ENCODE results near the gene CNN3.

The CNN3 gene

GRCh38 chr1:94936861-94937620, 10.1 kb upstream of the CNN3 start:
- Mint-ChIP-seq H3K4me1 (ENCODE audit: low read depth) (no peaks in the 10 kb centered on the region), H3K27me3 (peaks cover 5% of the 10 kb centered on the region), H3K36me3 (ENCODE audit: low read depth) (no peaks in the 10 kb centered on the region), H3K27ac (no peak overlapping the region), H3K4me3 (no peak overlapping the region), H3K9me3 (no peaks in the 10 kb centered on the region)

DNA sequence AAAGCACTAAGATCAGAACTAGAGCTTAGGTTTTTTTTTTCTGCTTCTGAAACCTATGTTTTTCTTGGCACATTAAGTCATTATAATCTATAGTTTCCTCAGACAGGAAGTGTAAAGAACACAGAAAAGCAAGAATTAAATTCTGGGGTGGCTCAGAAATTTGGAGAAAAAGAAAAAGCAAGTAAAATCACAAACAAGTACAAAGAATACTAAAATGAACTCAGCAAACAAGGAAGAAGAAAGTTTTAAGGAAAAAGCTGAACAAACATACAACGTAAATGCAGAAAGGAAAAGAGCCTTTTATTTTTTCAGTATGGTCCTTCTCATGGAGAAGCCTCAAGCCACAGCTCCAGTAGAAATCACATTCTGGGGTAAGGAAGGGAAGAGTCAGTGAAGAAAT, 8.6 kb upstream of the CNN3 start:
- Mint-ChIP-seq H3K27ac (no peak overlapping the region), H3K4me3 (no peak overlapping the region), H3K4me1 (ENCODE audit: low read depth) (no peaks in the 10 kb centered on the region), H3K27me3 (peaks cover 5% of the 10 kb centered on the region), H3K36me3 (ENCODE audit: low read depth) (no peaks in the 10 kb centered on the region), H3K9me3 (no peaks in the 10 kb centered on the region)

DNA sequence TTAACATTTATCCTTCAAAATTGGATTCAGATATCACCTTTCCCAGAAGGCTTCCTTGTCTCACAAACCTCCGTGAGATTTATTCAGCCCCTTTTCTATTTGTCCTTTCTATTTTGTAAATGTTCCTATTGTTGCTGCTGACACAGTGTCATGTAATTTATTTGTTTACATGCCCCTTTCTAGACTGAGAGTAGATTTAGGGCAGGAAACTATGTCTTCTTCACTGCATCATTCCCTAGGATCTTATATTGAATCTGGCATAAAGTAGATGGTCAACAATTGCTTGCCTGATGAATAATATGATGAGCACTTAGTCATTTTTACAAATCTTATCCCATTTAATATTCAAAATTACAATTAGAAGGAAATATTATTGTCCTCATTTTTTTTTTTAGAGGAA, 8.1 kb upstream of the CNN3 start:
- H3K4me1 Mint-ChIP-seq (ENCODE audit: low read depth) = no peaks in the 10 kb centered on the region
- no peak overlapping the region for H3K4me3 Mint-ChIP-seq
- H3K9me3 Mint-ChIP-seq = no peaks in the 10 kb centered on the region
- peaks cover 5% of the 10 kb centered on the region for H3K27me3 Mint-ChIP-seq
- H3K36me3 Mint-ChIP-seq (ENCODE audit: low read depth) = no peaks in the 10 kb centered on the region
- H3K27ac Mint-ChIP-seq = no peak overlapping the region

- Mint-ChIP-seq H3K4me1 (ENCODE audit: low read depth) (no peaks in the 10 kb centered on the region), H3K27ac (no peak overlapping the region), H3K4me3 (no peak overlapping the region), H3K27me3 (peaks cover 5% of the 10 kb centered on the region), H3K9me3 (no peaks in the 10 kb centered on the region), H3K36me3 (ENCODE audit: low read depth) (no peaks in the 10 kb centered on the region)
Observed at GRCh38 chr1:94934551-94934950, 7.6 kb upstream of the CNN3 start.

- Mint-ChIP-seq H3K36me3 (ENCODE audit: low read depth) (no peaks in the 10 kb centered on the region), H3K4me1 (ENCODE audit: low read depth) (peaks cover 7% of the 10 kb centered on the region), H3K4me3 (no peak overlapping the region), H3K9me3 (no peaks in the 10 kb centered on the region), H3K27me3 (peaks cover 9% of the 10 kb centered on the region), H3K27ac (no peak overlapping the region)
Observed at GRCh38 chr1:94931254-94931841, 4.4 kb upstream of the CNN3 start.

GRCh38 chr1:94929351-94930217, 2.7 kb upstream of the CNN3 start:
- H3K36me3 Mint-ChIP-seq (ENCODE audit: low read depth) = no peaks in the 10 kb centered on the region
- no peak overlapping the region for H3K4me3 Mint-ChIP-seq
- peaks cover 22% of the 10 kb centered on the region for H3K4me1 Mint-ChIP-seq (ENCODE audit: low read depth)
- H3K27me3 Mint-ChIP-seq = peaks cover 24% of the 10 kb centered on the region
- H3K9me3 Mint-ChIP-seq = no peaks in the 10 kb centered on the region
- no peak overlapping the region for H3K27ac Mint-ChIP-seq

DNA sequence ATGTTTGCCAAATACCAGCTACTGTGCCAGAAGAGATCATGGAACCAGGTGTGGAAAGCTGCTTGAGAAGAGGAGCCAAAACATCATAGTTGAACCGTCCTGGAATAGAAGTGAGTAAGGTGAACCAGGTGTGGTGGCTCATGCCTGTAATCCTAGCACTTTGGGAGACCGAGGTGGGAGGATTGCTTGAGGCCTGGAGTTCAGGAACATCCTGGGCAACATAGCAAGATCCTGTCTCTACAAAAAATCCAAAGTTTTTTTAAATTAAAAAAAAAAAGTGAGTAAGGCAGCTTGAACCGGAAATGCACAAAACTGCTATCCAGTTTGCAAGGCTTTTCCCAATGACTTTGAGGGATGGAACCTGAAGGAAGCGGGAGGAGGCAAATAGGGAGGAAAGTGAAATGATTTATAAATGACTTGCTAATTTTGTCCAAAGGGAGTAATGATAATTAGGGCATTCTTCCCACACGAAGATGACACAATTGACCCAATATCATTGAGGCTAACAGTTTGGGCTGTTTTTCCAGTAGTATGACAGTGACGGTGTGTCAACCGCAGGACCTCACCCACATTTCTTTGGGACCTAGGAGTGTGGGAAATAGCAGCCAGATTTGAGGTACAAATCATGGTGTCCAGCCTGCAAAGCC, 1.5 kb upstream of the CNN3 start:
- Mint-ChIP-seq H3K27me3 (peaks cover 31% of the 10 kb centered on the region), H3K4me3 (no peak overlapping the region), H3K36me3 (ENCODE audit: low read depth) (no peaks in the 10 kb centered on the region), H3K4me1 (ENCODE audit: low read depth) (peaks cover 24% of the 10 kb centered on the region), H3K27ac (no peak overlapping the region), H3K9me3 (no peaks in the 10 kb centered on the region)

GRCh38 chr1:94927405-94928175, 680 bp upstream of the CNN3 start:
- Mint-ChIP-seq H3K9me3 (no peaks in the 10 kb centered on the region), H3K4me1 (ENCODE audit: low read depth) (peaks cover 24% of the 10 kb centered on the region), H3K27me3 (peaks cover 31% of the 10 kb centered on the region), H3K27ac (peak overlapping the region; percentile 43), H3K4me3 (peak overlapping the region; percentile 73), H3K36me3 (ENCODE audit: low read depth) (no peaks in the 10 kb centered on the region)

DNA sequence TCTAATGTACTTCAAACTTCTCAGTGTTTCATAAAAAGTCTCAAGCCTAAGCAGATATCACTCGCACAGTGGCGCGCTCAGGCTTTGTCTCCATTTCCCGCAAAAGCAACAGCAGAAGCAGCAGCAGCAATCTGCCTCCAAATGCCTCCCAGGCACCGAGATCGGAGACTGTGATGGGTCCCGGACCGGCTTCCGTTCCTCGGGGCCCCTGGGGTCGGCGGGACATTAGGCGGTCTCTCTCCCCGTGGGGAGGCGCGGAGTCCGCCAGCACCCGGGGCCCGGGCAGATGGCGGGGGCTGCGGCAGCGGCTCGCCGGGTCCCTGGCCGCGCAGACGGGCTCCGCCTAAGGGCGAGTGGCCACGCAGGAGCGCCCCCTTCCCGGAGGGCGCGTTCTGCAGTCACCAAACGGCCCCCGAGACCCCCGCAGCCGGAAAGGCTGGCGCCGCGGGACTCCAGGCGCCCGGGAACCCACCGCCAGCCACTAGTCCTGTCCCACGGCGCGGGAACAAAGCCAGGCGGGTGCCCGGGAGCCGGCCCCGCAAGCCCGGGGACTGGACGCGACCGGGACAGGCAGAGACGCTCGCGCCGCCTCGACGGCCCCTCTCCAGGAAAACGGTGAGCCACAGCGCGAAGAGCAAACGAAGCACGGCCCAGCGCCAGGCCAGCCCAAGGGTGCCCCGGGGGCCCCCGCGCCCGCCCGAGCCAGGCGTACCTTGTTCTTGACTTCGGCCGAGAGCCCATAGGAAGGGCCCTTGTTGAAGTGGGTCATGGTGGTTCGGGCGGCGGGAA, 590 bp downstream of the CNN3 start:
- Mint-ChIP-seq H3K27ac (no peak overlapping the region), H3K4me1 (ENCODE audit: low read depth) (peaks cover 24% of the 10 kb centered on the region), H3K9me3 (no peaks in the 10 kb centered on the region), H3K27me3 (peaks cover 31% of the 10 kb centered on the region), H3K4me3 (peak overlapping the region; percentile 84), H3K36me3 (ENCODE audit: low read depth) (no peaks in the 10 kb centered on the region)

DNA sequence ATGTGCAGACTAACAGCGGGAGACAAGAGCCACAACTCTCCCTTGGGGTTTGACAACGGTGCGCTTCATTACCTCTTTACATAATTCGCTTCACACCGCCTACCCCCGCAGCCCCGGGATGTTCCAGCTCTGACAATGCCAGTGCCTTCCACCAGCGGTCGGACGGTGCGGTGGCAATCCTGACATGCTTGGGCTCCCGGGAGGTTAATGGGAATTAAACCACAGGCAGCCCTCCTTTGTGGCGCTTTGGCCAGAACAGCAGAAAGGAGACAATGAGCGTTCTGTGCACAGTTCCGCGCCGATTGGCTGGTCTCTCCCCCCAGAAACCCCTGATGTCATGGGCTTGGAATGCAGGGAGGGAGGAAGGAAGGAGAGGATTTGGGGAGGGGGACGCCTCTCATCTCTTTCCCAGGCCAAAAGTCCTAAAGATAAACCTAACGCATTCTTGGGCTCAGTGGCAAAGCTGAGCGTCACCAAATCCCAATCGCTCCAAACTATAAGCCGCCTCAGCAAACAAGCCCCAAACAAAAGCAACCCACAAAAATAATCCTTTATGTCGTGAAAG, 1.3 kb downstream of the CNN3 start:
- Mint-ChIP-seq H3K4me3 (peak overlapping the region; percentile 84), H3K27ac (no peak overlapping the region), H3K27me3 (peaks cover 31% of the 10 kb centered on the region), H3K4me1 (ENCODE audit: low read depth) (peaks cover 24% of the 10 kb centered on the region), H3K9me3 (no peaks in the 10 kb centered on the region), H3K36me3 (ENCODE audit: low read depth) (no peaks in the 10 kb centered on the region)

DNA sequence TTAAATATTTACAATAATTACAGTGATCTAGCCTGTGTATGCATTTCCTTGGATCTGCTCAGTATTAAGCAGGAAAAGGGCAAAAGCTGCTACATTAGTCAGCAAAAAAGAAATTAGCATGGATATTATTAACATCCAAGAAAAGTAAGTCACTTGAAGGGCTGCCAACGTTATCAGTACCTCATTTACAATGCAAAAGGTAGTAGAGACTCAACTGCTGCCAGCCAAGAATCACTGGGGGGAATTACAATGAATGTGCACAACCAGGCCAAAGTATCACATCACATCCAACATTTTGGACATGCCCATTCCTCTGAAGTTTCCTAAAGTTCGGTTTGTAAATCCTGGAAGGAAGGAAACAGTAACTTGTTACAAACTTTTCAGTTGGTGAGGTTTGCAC, 1.9 kb downstream of the CNN3 start:
- Mint-ChIP-seq H3K9me3 (no peaks in the 10 kb centered on the region), H3K4me3 (peak overlapping the region; percentile 84), H3K27me3 (peaks cover 31% of the 10 kb centered on the region), H3K27ac (no peak overlapping the region), H3K36me3 (ENCODE audit: low read depth) (no peaks in the 10 kb centered on the region), H3K4me1 (ENCODE audit: low read depth) (peaks cover 24% of the 10 kb centered on the region)

GRCh38 chr1:94922761-94923331, 4.1 kb downstream of the CNN3 start:
- no peaks in the 10 kb centered on the region for H3K36me3 Mint-ChIP-seq (ENCODE audit: low read depth)
- no peak overlapping the region for H3K27ac Mint-ChIP-seq
- H3K4me1 Mint-ChIP-seq (ENCODE audit: low read depth) = peaks cover 22% of the 10 kb centered on the region
- H3K27me3 Mint-ChIP-seq = peaks cover 28% of the 10 kb centered on the region
- H3K9me3 Mint-ChIP-seq = no peaks in the 10 kb centered on the region
- no peak overlapping the region for H3K4me3 Mint-ChIP-seq

- Mint-ChIP-seq H3K4me1 (ENCODE audit: low read depth) (peaks cover 16% of the 10 kb centered on the region), H3K4me3 (no peak overlapping the region), H3K9me3 (no peaks in the 10 kb centered on the region), H3K27me3 (peaks cover 23% of the 10 kb centered on the region), H3K36me3 (ENCODE audit: low read depth) (no peaks in the 10 kb centered on the region), H3K27ac (no peak overlapping the region)
Observed at GRCh38 chr1:94921977-94922376, 4.9 kb downstream of the CNN3 start.
